Erythroblast (primary cell): ENCODE data around the gene WNT3.
"Not testable (repeated sequence)": the region's sequence is repeated elsewhere in the genome, so short reads cannot be mapped to it uniquely, and the experiment has no call there.

Source experiments
- DNase-seq, 2 experiments: peaks; one replicate each; lab custom pipeline; 2025; lab: John Stamatoyannopoulos, UW
- GATA1 ChIP-seq: IDR thresholded peaks from 2 replicates; pipeline ENCODE4 v1.6.1; 2011; ENCODE audit warnings: low read depth, mild to moderate bottlenecking, control low read depth, low read length, moderate library complexity
- POLR2A ChIP-seq: IDR thresholded peaks from 2 replicates; pipeline ENCODE4 v1.6.1; 2011; ENCODE audit warnings: mild to moderate bottlenecking, low read length

The WNT3 gene

DNA sequence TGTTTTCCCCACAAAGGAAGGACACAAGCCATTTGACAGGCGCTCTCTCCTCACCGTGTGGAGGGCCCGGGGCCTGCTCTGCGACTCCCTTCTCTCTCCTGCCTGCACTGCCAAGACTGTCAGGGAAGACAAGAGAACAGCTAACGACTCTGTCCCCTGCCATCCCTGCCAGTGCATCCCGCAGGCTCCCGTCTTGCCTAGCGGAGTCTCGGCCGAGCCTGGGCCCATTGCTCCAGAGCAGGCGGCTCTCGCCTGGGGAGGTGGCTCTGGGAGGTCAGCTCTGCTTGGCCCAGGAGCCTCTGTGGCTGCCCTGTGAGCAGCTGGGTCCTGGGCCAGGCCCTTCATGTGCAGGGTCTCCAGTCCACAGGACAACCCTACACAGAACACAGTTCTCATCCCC lies 53.0 kb downstream of the WNT3 start:
- TF ChIP-seq GATA1, result no peak

DNA sequence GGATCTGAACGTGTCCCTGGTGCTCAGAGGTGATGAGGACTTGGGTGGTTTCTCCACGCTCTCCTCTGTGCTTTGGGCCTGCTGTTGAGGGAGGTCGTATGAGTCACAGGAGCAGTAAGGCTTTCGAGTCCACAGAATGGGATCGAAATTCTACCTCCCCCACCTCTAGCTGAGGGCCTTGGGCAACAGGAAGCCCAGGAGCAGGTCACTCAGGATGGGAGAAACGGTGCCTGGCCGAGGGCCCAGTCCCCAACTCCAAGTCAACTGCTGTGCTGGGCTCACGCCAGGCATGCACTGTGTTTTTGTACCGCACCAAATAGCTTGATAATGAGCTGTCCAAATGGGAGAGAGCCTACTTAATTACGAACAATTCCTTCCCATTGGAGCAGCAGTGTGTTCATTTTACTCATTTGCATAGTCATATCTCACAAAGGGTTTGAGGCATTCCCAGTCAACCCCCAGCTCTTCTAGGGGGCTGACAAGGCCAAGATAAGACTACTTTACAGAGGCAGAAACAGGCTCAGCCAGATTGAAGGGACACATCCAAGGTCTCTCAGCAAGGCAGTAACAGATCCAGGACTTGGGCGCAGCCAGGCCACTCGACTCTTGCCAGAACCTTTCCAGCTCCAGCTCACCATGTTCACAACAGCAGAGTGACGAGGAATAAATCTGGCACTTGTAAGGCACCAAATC lies 53.6 kb downstream of the WNT3 start:
- TF ChIP-seq GATA1, result no peak
- TF ChIP-seq POLR2A, result no peak
- DNase-seq, result peak in 1 of 2 experiments; percentile 22

More for the DNA sequence above, 53.0 kb downstream of the WNT3 start:
- DNase-seq, result no peak

DNA sequence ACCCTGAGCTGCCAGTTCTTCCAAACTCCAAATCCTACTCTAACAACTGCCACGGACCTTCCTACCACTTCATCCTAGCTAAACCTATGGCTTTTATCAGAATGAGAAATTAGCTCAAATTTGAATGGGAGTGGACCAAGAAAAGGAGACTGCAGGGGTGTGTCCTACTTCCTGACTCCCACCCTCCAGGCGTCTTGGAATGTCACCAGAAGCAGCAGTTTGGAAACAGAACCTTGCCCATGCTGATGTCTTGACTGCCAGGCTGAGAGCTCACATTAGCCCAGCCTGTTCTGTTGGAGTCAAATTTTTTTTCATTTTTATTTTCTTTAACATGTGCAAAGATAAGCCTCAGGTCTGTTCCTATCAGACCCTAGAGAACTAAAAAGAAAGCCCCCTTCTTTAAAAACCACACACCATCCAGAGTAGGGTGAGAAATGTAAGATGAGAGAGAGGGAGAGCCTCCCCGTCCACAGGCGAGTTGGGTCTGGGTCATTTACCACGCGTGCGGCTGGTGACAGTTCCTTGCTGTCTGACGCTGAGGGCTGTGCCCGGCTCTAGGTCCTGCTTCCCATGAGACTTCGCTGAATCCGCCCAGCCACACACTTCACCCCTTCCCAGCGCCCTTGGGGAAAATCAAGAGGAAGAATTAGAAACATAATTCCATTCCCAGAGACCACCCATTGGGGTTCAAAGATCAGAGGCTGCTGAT lies 54.3 kb downstream of the WNT3 start:
- DNase-seq, result no peak
- TF ChIP-seq POLR2A, result no peak
- TF ChIP-seq GATA1, result no peak

DNA sequence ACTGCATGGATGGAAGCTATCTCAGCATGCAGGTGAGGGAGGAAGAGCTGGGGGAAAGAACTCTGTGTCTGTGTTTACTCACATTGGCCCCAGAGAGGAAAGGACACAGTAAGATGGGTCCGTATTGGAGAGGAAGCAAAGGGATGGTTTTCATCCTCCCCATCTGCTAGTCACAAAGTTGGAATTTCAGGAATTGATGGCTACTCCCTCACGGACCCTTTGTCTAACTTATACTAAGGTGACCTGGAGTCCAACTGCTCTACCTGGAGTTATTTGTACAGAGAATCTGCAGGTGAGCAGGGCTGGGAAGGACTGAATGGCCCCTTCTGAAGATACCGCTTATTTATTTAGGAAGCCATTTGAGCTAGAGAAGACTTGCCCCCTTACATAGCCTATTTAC lies 55.1 kb downstream of the WNT3 start:
- DNase-seq, result no peak
- no peak for TF ChIP-seq GATA1
- TF ChIP-seq POLR2A, result no peak

DNA sequence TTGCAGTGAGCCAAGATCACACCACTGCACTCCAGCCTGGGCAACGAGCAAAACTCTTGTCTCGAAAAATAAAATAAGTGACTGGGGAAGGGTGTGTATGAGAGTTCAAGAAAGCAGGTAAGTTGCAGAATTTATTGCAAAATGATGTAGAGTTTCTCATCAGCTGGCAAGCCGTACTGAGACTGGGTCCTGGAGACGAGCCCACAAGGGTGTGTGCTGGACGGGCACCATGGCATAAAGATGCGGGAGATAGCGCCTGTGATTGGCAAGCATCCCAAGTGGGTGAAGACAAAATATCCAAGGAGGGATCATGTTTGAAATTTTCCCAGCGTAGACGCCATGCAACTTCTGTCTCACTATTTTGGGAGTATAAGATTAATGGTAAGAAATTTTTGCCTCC lies 59.4 kb downstream of the WNT3 start:
- TF ChIP-seq GATA1 (no peak), POLR2A (no peak)
- DNase-seq, result no peak

DNA sequence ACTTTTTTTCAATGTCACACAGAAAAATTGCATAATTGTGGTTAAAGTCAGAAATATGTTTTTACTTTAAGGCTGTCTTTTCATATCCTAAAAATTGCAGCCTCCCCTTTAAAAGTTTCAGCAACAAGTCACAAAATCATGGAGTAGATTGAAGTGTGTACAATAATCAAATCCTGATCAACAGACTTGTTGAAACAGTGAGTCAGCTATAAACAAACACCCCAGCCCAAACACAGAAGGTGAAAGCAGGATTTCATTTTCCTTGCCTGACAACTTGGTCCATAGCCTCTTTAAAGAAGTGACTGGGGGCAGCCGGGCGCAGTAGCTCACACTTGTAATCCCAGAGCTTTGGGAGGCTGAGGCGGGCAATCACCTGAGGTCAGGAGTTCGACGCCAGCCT lies 59.9 kb downstream of the WNT3 start:
- no peak for TF ChIP-seq GATA1
- TF ChIP-seq POLR2A, result no peak
- no peak for DNase-seq

DNA sequence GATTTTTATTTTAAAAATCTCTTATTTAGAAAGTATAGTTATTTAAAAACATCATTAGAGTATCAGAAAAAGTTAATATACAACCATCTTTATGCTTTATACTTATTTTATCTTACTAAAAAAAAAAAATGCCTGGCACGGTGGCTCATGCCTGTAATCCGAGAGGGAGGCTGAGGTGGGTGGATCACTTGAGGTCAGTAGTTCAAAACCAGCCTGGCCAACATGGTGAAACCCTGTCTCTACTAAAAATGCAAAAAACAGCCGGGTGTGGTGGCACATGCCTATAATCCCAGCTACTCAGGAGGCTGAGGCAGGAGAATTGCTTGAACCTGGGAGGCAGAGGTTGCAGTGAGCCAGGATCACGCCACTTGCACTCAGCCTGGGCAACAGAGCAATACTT lies 60.9 kb downstream of the WNT3 start:
- not testable (repeated sequence) for DNase-seq

DNA sequence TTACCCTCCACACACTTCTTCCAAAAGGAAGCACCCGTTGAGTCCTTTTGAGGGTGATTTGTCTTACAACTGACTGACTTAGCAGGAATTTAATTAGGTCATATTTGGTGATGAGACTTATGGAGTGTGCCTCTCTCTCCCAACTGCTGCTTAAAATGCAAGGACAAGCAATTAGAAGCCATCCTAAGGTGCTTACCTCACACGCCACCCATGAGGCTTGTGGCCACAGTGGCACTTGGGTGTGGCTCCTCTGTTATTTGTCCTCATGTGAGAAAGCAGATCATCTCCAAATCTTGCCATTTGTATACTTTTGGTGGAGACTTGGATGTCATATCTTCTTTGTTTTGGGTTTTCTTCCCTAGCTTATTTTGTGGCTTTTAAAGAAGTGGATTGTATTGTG lies 61.6 kb downstream of the WNT3 start:
- TF ChIP-seq GATA1 (no peak), POLR2A (no peak)

DNA sequence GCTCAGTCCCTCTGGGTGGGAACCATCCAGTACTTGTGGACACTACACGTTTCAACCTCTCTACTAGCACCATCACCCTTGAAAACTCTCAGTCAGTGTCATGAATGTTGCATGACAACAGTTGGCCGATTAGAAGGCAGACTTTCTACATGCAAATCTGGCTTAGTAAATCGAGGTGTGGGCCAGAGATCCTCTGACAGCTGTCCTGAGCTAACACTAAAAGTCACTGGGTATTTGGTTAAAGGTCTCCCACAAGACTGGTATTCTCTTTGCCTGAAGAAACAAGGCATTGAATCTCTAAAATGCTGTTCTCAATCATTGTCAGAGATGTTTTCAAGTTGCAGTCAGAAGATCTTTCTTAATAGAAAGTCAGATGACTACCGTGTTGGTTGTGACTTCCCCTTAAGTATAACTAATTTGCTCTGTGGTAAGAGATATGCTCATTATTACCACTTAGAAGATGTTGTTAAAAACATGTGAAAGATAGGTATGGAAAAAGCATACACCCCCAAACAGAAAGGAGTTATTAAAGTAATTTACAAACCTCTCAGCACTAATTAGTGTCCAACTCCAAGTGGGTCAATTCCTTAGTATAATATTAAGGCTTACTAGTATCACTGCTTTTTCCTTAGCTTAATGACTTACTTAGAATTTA lies 62.3 kb downstream of the WNT3 start:
- DNase-seq, result no peak
- TF ChIP-seq GATA1, result no peak
- no peak for TF ChIP-seq POLR2A

More for the DNA sequence above, 61.6 kb downstream of the WNT3 start:
- DNase-seq, result no peak

DNA sequence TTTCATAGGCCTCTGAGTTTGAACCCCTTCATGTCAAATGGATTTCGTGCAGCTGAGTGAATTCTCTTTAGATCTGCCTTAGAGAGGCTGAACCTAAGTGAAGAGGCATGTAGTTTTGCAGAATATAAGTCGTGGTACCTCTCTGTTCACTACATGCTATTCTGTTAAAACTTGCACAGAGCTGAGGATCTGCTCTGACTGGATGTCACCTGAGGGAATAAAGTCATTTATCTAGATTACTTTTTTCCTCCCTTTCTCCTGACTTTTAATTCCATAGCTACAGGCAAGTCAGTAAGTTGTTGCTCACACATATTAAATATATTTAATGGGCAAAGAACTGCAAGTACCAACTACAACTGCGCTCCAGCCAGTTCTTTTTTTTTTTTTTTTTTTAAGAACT lies 64.7 kb downstream of the WNT3 start:
- TF ChIP-seq GATA1 (no peak), POLR2A (no peak)
- no peak for DNase-seq

DNA sequence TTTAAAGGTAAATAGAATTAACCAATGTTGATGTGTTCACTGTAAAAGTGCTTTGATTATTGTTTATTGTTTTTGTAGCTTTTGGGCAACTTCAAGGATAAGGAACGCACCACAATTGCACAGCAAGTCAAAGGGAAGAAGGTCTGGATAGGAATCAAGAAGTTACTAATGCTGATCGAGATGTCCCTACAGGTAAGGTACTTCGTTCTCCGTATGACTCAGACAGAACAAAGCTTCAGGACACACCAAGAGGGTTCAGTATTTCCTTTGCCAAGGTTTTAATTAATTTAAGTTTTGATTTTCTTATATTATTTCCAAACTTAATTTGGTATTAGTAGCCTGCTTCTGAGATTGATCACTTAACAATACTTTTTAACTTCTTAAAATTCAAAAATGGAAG lies 67.1 kb downstream of the WNT3 start:
- no peak for TF ChIP-seq GATA1
- TF ChIP-seq POLR2A, result no peak
- no peak for DNase-seq

DNA sequence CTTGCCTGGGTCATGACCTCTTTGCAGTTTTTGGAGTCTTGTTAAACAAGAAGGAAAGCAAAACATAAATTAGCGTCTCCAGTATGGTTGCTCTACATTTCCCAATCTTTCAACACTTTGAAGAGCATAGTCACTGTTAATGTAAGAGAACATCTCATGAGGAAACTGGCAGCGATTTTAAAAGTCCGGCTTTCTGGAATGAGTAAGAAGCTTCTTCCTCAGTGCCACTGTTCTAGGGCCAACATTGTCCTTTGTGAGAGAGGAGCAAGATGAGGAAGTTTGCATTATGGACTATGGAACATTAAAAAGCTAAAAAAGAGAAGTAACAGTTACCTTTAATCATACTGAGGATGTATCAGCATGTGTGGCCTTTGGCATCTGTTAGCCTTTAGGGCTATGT lies 73.1 kb downstream of the WNT3 start:
- TF ChIP-seq GATA1 (no peak), POLR2A (no peak)
- DNase-seq, result no peak

DNA sequence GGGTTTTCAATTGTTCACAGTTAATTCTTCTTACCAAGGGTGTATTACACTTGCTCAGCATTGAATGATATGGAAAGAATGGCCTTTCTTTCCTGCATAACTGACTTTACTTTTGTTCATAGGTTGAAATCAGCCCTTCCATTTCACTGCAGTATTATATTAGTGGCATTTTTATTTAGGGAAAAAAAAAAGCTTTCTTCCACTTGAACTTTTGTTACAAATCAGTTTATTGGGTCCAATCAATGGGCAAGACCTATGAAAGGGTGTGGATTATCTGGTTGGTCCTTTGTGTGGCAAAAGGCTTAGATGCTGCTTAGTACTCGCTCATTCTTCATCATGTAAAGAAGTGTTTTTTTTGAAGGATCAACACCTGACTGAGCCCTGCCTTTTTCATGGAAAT lies 74.1 kb downstream of the WNT3 start:
- no peak for TF ChIP-seq GATA1
- no peak for TF ChIP-seq POLR2A
- no peak for DNase-seq

DNA sequence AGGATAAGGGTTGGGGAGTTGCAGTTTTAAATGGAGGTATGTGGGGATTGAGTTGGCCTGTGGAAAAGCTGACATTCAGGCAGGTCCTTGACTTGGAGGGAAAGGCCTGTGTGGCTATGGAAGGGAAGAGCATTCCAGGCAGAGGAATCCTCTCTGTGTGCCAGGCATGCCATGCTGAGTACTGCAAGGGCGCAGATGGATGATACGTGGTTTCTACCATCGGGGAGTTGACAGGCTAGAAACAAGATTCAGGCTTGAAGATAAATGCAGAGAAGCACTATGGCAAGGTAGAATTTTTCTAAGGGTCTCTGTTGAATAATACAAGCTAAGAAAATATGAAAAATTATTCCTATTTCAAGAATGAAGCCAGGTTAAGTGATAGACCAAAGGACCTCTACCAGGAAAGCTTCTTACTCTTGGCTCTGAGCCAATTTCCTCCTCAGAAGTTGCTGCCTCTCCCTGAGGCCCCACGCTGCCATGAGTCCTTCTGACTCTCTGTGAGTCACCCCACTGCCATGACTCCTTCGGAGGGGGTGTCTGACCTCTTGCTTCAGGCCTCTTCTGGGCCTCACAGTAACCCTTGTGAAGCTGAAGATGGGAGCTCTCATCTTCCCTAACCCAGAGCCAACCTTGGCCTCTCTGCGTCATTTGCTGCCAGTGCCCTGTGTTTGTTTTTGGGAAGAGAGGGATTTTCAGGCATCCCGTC lies 75.8 kb downstream of the WNT3 start:
- TF ChIP-seq GATA1 (no peak), POLR2A (no peak)
- peak; percentile 62 to 84 for DNase-seq
